Fibroblast of villous mesenchyme (primary cell): ENCODE data around the gene SPAST. TPM values are rescaled to one million over a fixed set of nuclear protein-coding genes. Genes with fewer than 3 reads are reported as not detected.

Experiments
- DNase-seq: peaks from one replicate; pipeline ENCODE4 v3.0.0-alpha.2; 2010; ENCODE audit warnings: low read depth
- H3K4me3 ChIP-seq: 2 replicates; pipeline ENCODE4 v1.5.1; 2011; ENCODE audit warnings: low read depth, mild to moderate bottlenecking, low read length
- total RNA-seq: library from RNA; depleted of rRNA; stranded (reverse); fragments of >200 nt; gene quantifications from 2 replicates; pipeline ENCODE4 v1.2.3, GENCODE V29; 2012
- TF ChIP-seq, protein P1 (sequence below): IDR thresholded peaks from 2 replicates; pipeline ENCODE4 v1.5.1; 2012; ENCODE audit warnings: low read depth, mild to moderate bottlenecking, low read length; ENCODE audit not compliant: insufficient read depth

The SPAST gene
- total RNA-seq, 1 donor: 31.5 TPM

DNA sequence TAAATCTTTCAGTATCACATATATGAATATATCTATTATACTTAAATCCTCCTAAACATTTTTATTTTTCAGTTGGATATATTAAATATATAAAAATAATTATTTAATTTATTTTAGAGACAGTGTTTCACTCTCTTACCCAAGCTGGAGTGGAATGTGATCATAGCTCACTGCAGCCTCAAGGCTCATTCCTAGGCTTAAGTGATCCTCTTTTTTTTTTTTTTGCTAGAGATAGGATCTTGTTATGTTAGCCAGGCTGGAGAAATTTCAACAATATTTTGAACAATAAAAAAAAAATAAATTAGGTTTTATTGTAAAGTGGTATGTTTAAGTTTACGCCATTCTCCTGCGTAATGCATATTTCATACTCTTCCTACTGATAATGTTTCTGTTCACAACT, 4.2 kb downstream of the SPAST start:
- H3K4me3 ChIP-seq: no peak overlapping the region
- TF ChIP-seq, protein P1, sequence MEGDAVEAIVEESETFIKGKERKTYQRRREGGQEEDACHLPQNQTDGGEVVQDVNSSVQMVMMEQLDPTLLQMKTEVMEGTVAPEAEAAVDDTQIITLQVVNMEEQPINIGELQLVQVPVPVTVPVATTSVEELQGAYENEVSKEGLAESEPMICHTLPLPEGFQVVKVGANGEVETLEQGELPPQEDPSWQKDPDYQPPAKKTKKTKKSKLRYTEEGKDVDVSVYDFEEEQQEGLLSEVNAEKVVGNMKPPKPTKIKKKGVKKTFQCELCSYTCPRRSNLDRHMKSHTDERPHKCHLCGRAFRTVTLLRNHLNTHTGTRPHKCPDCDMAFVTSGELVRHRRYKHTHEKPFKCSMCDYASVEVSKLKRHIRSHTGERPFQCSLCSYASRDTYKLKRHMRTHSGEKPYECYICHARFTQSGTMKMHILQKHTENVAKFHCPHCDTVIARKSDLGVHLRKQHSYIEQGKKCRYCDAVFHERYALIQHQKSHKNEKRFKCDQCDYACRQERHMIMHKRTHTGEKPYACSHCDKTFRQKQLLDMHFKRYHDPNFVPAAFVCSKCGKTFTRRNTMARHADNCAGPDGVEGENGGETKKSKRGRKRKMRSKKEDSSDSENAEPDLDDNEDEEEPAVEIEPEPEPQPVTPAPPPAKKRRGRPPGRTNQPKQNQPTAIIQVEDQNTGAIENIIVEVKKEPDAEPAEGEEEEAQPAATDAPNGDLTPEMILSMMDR: no peak
- DNase-seq: peak; percentile 3

DNA sequence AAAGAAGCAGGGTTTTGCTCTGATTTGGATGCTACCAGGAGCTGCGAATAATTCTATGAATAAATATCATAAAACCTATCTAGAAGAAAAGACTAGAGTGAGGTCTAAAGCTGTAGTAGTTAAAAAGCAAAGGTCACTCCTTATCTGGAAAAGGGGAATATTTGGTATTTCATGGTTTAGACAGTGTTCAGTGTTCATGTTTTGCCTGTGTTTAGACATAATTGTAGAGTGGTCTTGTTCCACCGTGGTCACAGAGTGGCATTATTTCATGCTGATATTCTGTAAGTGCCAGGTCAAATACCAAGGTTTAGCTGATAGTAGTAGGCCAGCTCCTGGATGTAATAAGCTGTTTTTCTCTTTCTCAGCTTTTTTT, 10.8 kb downstream of the SPAST start:
- TF ChIP-seq, protein P1: no peak
- no peak overlapping the region for H3K4me3 ChIP-seq
- no peak for DNase-seq

DNA sequence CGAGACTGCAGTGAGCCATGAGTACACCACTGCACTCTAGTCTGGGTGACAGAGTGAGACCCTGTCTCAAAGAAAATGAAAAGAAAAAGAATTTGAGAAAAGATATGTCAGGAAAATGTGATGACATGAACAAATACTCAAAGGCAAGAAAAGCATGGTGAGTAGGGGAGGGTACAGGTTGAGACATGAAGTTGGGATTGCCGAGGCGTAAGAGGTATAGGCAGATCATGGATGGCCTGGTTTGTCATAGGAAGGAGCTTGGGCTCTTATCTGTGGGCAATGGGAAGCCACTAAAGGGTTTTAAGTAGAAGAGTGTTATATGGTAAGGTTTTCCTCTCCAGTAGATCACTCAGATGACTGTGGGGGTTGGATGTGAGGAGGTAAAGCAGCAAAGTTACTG, 32.3 kb downstream of the SPAST start:
- no peak for DNase-seq
- TF ChIP-seq, protein P1: no peak
- no peak overlapping the region for H3K4me3 ChIP-seq

DNA sequence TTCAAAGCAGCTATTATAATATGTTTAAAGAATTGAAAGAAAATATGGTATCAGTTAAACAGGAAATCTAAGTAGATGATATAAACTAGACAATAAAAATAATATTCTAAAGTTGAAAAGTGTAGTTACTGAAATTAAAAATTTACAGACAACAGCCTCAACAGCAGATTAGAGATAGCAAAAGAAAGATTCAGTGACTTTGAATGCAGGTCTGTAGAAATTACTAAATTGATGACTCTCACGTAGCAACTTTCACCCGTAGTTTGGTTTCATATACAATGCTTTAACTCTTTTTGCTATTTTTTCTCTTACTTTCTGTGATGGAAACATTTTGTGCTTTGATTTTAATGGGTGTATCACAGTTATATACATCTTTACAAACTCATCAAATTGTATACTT, 44.8 kb downstream of the SPAST start:
- TF ChIP-seq, protein P1: no peak
- DNase-seq: no peak

DNA sequence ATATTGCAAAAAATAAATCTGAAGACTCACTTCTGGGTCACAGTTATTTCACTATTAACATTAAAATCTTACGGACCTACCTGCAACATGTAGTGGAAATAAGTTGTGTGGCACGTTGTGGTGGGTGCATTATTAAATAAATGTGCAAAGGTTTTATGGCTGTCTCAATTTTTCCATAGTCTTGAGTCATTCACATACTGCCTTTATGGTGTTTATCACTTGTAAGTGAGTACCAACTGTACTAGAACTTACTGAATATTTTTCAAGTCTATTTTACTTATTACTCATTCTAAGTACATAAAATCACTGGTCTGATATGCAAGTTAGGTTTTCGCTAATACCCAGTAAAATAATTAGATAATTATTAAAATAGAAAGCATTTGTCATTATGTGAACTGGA, 54.7 kb downstream of the SPAST start:
- DNase-seq: no peak
- TF ChIP-seq, protein P1: no peak
- no peak overlapping the region for H3K4me3 ChIP-seq

More for the DNA sequence above, 44.8 kb downstream of the SPAST start:
- no peak overlapping the region for H3K4me3 ChIP-seq

DNA sequence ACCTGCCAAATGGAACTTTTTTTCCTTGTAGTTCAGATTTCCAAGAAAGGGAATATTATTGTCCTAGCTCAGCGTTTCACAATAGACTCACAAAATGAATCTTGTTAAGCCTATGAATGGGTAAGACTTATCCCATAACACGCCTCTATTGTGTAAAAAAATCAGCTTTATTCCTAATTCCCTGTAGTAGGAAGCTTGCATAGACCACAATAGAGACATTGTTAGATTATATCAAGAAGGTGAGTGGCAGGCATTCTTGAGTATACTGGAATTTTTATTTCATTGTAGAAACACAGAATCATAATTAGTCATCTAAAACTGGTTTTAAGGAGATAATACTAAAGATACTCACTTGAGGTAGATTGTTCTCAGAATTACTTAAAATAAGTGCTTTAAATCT, 55.8 kb downstream of the SPAST start:
- TF ChIP-seq, protein P1: no peak
- DNase-seq: no peak
- H3K4me3 ChIP-seq: no peak overlapping the region

DNA sequence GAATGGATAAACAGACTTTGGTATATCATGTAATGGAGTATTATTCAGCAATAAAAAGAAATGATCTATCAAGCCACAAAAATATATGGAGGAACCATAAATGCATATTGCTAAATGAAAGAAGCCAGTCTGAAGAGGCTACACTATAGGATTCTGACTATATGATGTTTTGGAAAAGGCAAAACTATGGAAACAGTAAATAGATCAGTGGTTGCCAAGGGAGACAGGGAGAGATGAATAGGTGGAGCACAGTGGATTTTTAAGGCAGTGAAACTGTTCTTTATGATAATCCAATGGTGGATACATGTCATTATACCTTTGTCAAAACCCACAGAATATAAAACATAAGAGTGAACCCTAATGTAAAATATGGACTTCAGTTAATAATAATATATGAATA, 61.3 kb downstream of the SPAST start:
- no peak for DNase-seq
- no peak overlapping the region for H3K4me3 ChIP-seq
- TF ChIP-seq, protein P1: no peak
